Activated B cell treated with CpG ODN at 0.5 μM for 24 hours (primary cell): ENCODE data around the gene APBA2. TPM values are rescaled to one million over a fixed set of nuclear protein-coding genes. Genes with fewer than 3 reads are reported as not detected.

ENCODE experiments used
- ATAC-seq: fragments of 200-7000 bp; cut with Tn5 transposase; one replicate; pipeline ENCODE4 v1.10.0; 2021; ENCODE audit warnings: low read depth, mild to moderate bottlenecking, moderate library complexity
- CTCF ChIA-PET: fragments of 350-600 bp; sonication (Branson Sonifier 250); formaldehyde crosslinking; loops from one replicate; lab custom pipeline; 2021; ENCODE audit warnings: antibody characterized with exemption; lab: Charles Lee
- POLR2A ChIA-PET: fragments of 350-600 bp; sonication (Branson Sonifier 250); formaldehyde crosslinking; loops from one replicate; lab custom pipeline; 2021; ENCODE audit warnings: antibody characterized with exemption; lab: Charles Lee
- DNase-seq: peaks from one replicate; pipeline ENCODE4 v3.0.0; 2022
- H3K27ac Mint-ChIP-seq: one replicate; pipeline ENCODE4 v1.8.0; 2020; ENCODE audit warnings: mixed read lengths
- H3K27me3 Mint-ChIP-seq: one replicate; pipeline ENCODE4 v1.8.0; 2021; ENCODE audit warnings: mixed read lengths
- H3K36me3 Mint-ChIP-seq: one replicate; pipeline ENCODE4 v1.8.0; 2021; ENCODE audit warnings: low read depth, mixed read lengths
- H3K4me1 Mint-ChIP-seq: one replicate; pipeline ENCODE4 v1.8.0; 2021; ENCODE audit warnings: mixed read lengths
- H3K4me3 Mint-ChIP-seq: one replicate; pipeline ENCODE4 v1.8.0; 2020; ENCODE audit warnings: mild to moderate bottlenecking, mixed read lengths
- H3K9me3 Mint-ChIP-seq: one replicate; pipeline ENCODE4 v1.8.0; 2020; ENCODE audit warnings: mixed read lengths
- CTCF ChIP-seq: fragments of 200-600 bp; IDR thresholded peaks from one replicate; pipeline ENCODE4 v1.8.0; 2022; ENCODE audit warnings: antibody characterized with exemption, mild to moderate bottlenecking
- intact Hi-C: fragments of 100-400 bp; cut with micrococcal nuclease; formaldehyde crosslinking; loops from one replicate; pipeline ENCODE4 v1.15.1; 2024
- total RNA-seq: library from RNA; stranded (reverse); gene quantifications from 2 replicates; pipeline ENCODE4 v1.2.3, GENCODE V29; 2022

Gene APBA2
- total RNA-seq, 1 donor from 2014 or later = not detected

- TF ChIP-seq CTCF = no peak
- ChIA-PET POLR2A (no interaction called here), CTCF (no interaction called here)
- DNase-seq = no peak
- Mint-ChIP-seq H3K4me1 (no peaks in the 10 kb centered on the region), H3K36me3 (no peaks in the 10 kb centered on the region), H3K27ac (no peak overlapping the region), H3K9me3 (no peaks in the 10 kb centered on the region), H3K27me3 (peaks cover 3% of the 10 kb centered on the region), H3K4me3 (no peak overlapping the region)
- intact Hi-C loops = no loop called here
- ATAC-seq = no peak
Observed at GRCh38 chr15:29107291-29107890, 221.6 kb downstream of the APBA2 start.

GRCh38 chr15:29107971-29108645, 222.3 kb downstream of the APBA2 start:
- Mint-ChIP-seq H3K27me3 (no peaks in the 10 kb centered on the region), H3K27ac (no peak overlapping the region), H3K4me1 (no peaks in the 10 kb centered on the region), H3K36me3 (no peaks in the 10 kb centered on the region), H3K9me3 (no peaks in the 10 kb centered on the region), H3K4me3 (no peak overlapping the region)
- ChIA-PET POLR2A (no interaction called here), CTCF (no interaction called here)
- ATAC-seq (no peak), DNase-seq (no peak)
- intact Hi-C loops = no loop called here
- TF ChIP-seq CTCF = no peak

- peaks cover 3% of the 10 kb centered on the region for H3K4me1 Mint-ChIP-seq
- TF ChIP-seq CTCF = no peak
- ChIA-PET CTCF (no interaction called here), POLR2A (no interaction called here)
- ATAC-seq = no peak
- peaks cover 11% of the 10 kb centered on the region for H3K27me3 Mint-ChIP-seq
- no peak for DNase-seq
- no peak overlapping the region for H3K27ac Mint-ChIP-seq
- intact Hi-C loops = no loop called here
- H3K9me3 Mint-ChIP-seq = no peaks in the 10 kb centered on the region
- no peaks in the 10 kb centered on the region for H3K36me3 Mint-ChIP-seq
- no peak overlapping the region for H3K4me3 Mint-ChIP-seq
Observed at GRCh38 chr15:29109762-29110161, 224.0 kb downstream of the APBA2 start.

- DNase-seq (no peak), ATAC-seq (no peak)
- Mint-ChIP-seq H3K36me3 (no peaks in the 10 kb centered on the region), H3K9me3 (no peaks in the 10 kb centered on the region), H3K27me3 (peaks cover 12% of the 10 kb centered on the region), H3K4me3 (no peak overlapping the region), H3K4me1 (peaks cover 4% of the 10 kb centered on the region), H3K27ac (no peak overlapping the region)
- ChIA-PET CTCF (no interaction called here), POLR2A (no interaction called here)
- TF ChIP-seq CTCF = no peak
- intact Hi-C loops = no loop called here
Observed at GRCh38 chr15:29110176-29110575, 224.4 kb downstream of the APBA2 start.

GRCh38 chr15:29110733-29111132, 225.0 kb downstream of the APBA2 start:
- Mint-ChIP-seq H3K4me3 (no peak overlapping the region), H3K27me3 (peaks cover 14% of the 10 kb centered on the region), H3K27ac (no peak overlapping the region), H3K4me1 (peaks cover 4% of the 10 kb centered on the region), H3K36me3 (no peaks in the 10 kb centered on the region), H3K9me3 (no peaks in the 10 kb centered on the region)
- ATAC-seq (no peak), DNase-seq (no peak)
- ChIA-PET POLR2A (no interaction called here), CTCF (no interaction called here)
- intact Hi-C loops = no loop called here
- no peak for TF ChIP-seq CTCF
